ENCODE data around the gene ADCY10. TPM values are rescaled to one million over a fixed set of nuclear protein-coding genes. Genes with fewer than 3 reads are reported as not detected.

Gene ADCY10
- total and polyA plus RNA-seq, 9 of the 15 experiments (the other 6 are each of a cell fraction or from before 2014, with no cell fraction given), result 0.08 to 0.86 (median 0.22) TPM

- TF ChIP-seq ZBTB9 (CRISPR knock-in tag; IDR thresholded peaks at IDR 0.05), result no peak
- TF ChIP-seq AFF1 (IDR thresholded peaks at IDR 0.05; ENCODE audit: low read depth in 1 of 2, partially characterized antibody in 2 of 2), result peak in 1 of 2 experiments; percentile 23
- no peak for TF ChIP-seq PTRF (tag; IDR thresholded peaks at IDR 0.05)
- peak; percentile 43; the same call in 1 of the 2 replicates for TF ChIP-seq TGIF2 (CRISPR knock-in tag; IDR thresholded peaks at IDR 0.05)
- TF ChIP-seq ZNF395 (CRISPR knock-in tag; IDR thresholded peaks at IDR 0.05), result no peak
- no peak for TF ChIP-seq ELF1 (tag; IDR thresholded peaks at IDR 0.05)
- 0 out of 4 replicates have a peak, but pooled peaks of 1 of the 2 experiments have one; percentile 42 for TF ChIP-seq KDM4B (IDR thresholded peaks at IDR 0.05; ENCODE audit: borderline replicate concordance in 2 of 2, low read depth in 1 of 2)
- TF ChIP-seq SPI1 (IDR thresholded peaks at IDR 0.05; ENCODE audit: borderline replicate concordance, low read depth, low read length), result no peak
- TF ChIP-seq E2F8 (IDR thresholded peaks at IDR 0.05; ENCODE audit: low read depth, partially characterized antibody), result no peak
- no peak for TF ChIP-seq ZFP1 (CRISPR knock-in tag; IDR thresholded peaks at IDR 0.05)
- no peak for TF ChIP-seq HINFP (tag; conservative IDR thresholded peaks at IDR 0.05; ENCODE audit: low read depth)
These were observed 23.7 kb upstream of the ADCY10 start (continued) for GRCh38 chr1:167937709-167938010.
